ENCODE data around the gene HES2.
A peak's percentile ranks its signal among the peaks of the same experiment; 100 is the strongest.
"Not testable (repeated sequence)": the region's sequence is repeated elsewhere in the genome, so short reads cannot be mapped to it uniquely, and the experiment has no call there.

Gene HES2

DNA sequence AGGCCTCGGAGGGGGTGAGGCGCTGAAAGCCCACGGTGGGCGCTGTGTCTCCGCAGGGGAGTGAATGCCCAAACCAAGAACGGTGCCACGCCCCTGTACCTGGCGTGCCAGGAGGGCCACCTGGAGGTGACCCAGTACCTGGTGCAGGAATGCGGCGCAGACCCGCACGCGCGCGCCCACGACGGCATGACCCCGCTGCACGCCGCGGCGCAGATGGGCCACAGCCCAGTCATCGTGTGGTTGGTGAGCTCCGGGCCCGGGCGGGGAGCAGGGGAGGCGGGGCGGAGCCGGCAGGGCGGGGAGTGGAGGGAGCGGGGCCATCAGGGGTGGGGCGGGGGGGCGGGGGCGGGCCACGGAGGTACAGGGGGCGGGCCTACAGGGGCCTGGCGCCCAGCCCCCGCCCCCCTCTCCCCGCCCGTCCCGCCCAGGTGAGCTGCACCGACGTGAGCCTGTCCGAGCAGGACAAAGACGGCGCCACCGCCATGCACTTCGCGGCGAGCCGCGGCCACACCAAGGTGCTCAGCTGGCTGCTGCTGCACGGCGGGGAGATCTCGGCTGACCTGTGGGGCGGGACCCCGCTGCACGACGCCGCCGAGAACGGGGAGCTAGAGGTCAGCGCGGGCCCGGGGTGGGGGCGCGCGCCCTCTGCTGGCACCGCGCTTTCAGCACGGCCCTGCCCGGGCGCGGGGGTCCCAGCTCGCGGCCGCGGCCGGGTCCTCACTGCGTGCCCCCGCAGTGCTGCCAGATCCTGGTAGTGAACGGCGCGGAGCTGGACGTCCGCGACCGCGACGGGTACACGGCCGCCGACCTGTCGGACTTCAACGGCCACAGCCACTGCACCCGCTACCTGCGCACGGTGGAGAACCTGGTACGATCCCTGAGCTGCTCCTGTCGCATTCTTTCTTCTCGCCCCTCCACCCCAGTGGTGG lies 20.7 kb upstream of the HES2 start:
- TF ChIP-seq JUND (IDR thresholded peaks at IDR 0.05; ENCODE audit: low read depth) = no peak
- in situ Hi-C loops (cut with HindIII; ENCODE audit: low pct_unique_long_range_greater_than_20kb, low sequenced_read_pairs) = no loop called here
- DNase-seq (ENCODE audit: low read depth in 1 of 2, low spot score in 1 of 2) = peak in 1 of 2 experiments; percentile 40

DNA sequence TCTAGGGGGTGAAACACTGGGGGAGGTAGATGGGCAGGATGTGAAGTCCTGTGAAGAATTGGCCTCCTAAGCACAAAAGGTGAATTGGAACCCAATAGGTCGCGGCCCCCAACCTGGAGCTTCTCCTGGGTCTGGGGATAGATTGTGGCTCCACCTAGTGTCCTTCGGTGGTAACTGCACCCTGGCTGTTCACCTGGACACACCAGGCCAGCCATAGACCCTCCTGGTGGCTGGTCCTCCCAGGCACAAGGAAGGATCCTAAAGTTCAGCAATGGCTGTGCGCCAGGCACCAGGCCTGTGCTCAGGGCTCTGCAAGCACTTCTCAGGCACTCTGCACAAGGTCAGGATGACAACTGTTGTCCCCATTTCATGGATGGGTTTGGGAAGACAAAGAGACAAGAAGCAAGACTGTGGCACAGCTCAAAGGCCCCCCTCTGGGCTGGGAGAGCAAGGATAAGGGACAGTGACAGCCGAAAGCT lies 18.4 kb upstream of the HES2 start:
- TF ChIP-seq JUND (IDR thresholded peaks at IDR 0.05; ENCODE audit: low read depth) = no peak
- in situ Hi-C loops (cut with HindIII; ENCODE audit: low pct_unique_long_range_greater_than_20kb, low sequenced_read_pairs) = no loop called here
- peak; percentile 69 to 77 for DNase-seq (ENCODE audit: low read depth in 1 of 2, low spot score in 1 of 2)

DNA sequence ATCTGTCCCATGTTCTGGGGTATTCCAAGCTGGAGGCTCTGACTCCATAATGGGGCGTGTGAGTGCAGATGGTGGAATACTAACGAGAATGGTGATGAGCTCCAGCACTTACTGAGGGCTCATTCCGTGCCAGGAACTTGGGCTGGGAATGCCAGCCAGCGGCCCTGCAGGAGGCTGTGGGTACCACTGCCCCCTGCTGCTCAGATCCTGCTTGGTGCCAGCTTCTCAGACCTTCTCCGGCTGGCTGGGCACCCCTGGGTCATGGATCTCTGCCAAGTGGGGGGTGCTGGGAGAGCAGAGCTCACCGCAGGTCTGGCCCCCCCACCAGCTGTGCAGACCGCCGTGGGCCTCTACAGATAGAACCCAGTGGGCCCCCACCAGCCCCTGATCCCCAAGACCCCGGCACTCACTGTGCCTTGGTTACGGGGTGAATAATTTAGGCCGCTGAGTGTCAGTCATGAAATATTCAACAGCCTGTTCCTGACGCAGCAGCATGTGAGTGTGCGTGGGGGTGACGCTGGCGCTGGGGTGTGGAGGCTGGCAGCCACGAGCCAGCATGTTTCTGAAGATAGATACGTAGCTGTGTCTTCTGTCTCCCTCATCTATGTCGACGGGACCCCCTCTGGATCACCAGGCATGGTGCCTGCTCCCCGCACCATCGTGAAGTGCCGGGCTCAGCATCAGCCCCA lies 17.4 kb upstream of the HES2 start:
- in situ Hi-C loops (cut with HindIII; ENCODE audit: low pct_unique_long_range_greater_than_20kb, low sequenced_read_pairs) = not testable (repeated sequence)
- peak; percentile 44 to 73 for DNase-seq (ENCODE audit: low read depth in 1 of 2, low spot score in 1 of 2)

DNA sequence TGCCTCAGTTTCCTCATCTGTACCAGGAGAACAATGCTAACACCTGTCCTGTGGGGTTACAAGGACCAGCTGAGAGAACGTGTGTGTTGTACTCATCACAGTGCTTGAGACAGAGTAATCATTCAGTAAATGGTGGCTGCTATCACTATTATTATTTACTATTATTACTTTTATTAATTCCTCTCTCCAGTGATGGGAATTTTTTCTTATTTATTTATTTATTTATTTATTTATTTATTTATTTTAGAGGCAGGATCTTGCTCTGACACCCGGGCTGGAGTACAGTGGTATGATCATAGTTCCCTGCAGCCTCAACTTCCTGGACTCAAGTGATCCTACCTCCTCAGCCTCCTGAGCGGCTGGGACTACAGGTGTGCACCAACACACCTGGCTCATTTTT lies 16.6 kb upstream of the HES2 start:
- in situ Hi-C loops (cut with HindIII; ENCODE audit: low pct_unique_long_range_greater_than_20kb, low sequenced_read_pairs); DNase-seq (ENCODE audit: low read depth in 1 of 2, low spot score in 1 of 2): not testable (repeated sequence)

DNA sequence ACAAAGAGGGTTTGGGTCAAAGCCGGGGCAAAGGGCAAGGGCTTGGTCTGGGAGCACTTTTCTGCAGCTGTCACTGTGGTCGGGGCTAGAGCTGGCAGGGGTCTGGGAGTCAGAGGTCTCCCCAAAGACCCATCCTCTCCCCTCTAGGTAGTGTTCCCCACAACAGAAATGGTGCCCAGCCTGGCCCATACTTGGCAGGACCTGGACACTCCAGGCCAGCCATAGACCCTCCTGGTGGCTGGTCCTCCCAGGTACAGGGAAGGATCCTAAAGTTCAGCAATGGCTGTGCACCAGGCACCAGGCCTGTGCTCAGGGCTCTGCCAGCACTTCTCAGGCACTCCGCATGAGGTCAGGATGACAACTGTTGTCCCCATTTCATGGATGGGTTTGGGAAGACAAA lies 15.8 kb upstream of the HES2 start:
- TF ChIP-seq JUND (IDR thresholded peaks at IDR 0.05; ENCODE audit: low read depth) = no peak
- no peak for DNase-seq (ENCODE audit: low read depth in 1 of 2, low spot score in 1 of 2)
- in situ Hi-C loops (cut with HindIII; ENCODE audit: low pct_unique_long_range_greater_than_20kb, low sequenced_read_pairs) = no loop called here

DNA sequence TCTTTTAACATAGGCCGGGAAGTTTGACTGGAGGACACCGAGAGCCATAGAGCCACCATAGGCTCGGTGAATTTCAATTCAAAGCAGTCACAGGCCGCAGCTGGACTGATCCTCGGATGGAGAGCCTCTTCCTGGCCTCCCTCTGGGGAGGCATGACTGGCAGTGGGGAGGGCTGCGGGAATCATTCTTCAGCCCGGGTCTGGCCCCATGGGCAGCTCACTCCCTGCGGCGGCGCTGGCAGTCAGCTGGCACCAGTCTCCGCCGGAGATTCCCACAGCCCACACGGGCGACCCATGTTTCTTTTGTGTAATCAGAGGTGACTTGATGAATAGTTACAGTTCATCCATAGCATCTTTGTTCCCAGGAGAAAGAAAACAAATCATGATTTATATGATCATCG lies 15.4 kb upstream of the HES2 start:
- no peak for TF ChIP-seq JUND (IDR thresholded peaks at IDR 0.05; ENCODE audit: low read depth)
- in situ Hi-C loops (cut with HindIII; ENCODE audit: low pct_unique_long_range_greater_than_20kb, low sequenced_read_pairs) = no loop called here
- no peak for DNase-seq (ENCODE audit: low read depth in 1 of 2, low spot score in 1 of 2)

DNA sequence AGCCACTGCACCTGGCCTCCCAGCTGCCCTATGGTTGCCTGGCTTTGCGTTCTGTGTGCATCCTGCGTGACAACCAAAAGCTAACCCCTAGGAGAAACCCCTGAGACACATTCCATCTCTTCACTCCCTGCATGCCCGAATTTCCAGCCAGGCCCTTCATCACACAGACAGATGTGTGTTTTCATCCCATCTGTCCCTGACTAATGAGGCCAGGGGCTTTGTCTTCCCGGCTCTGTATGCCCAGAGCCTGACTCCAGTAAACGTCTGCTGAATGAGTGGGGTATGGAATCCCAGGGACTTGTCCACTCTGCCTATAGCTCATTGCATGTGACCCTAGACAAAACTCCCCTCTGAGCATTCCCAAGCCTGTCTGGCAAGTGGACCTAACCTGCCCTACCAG lies 14.5 kb upstream of the HES2 start:
- DNase-seq (ENCODE audit: low read depth in 1 of 2, low spot score in 1 of 2) = no peak
- TF ChIP-seq JUND (IDR thresholded peaks at IDR 0.05; ENCODE audit: low read depth) = no peak
- in situ Hi-C loops (cut with HindIII; ENCODE audit: low pct_unique_long_range_greater_than_20kb, low sequenced_read_pairs) = no loop called here

DNA sequence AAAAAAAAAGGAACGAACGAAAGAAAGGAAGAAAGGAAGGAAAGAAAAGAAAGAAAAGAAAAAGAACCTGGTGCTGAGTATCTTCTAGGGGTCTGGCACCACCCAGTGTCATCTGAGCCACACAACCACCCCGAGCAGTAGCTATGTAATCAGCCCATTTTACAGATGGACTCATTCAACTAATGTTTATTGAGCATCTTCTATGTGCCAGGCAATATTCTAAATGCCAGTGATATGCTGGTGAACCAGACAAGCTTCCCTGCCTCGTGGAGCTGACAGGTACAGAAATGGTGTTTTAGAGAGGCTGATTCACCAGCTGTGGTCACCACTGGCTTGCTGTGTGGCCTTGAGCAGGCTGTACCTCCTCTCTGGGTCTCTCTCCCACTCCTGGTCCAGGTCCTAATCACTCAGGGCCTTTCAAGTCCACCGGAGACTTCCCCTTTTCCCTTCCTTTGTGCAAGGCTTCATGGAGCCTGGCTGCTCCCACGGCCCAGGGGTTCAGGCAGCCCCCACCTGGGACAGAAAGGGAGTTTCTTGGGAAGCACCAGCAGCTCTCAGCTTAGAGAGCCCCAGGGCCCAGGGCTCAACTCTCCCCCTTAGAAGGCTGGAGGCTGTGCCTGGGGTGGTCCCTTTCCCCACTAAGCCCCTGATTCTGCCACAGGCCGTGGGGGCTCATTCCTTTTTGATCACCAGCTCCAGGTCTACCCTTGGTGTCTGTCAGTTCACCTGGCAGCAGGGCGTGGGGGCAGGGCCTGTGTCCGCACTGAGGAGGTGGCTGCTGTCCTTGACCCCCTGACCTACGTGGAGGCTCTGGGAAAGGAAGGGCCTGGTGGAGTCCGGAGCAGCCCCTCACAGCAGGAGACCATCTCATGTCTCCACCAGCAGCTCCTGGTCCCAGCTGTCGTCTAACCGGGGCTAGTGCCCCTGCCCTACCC lies 12.2 kb upstream of the HES2 start:
- DNase-seq (ENCODE audit: low read depth in 1 of 2, low spot score in 1 of 2); in situ Hi-C loops (cut with HindIII; ENCODE audit: low pct_unique_long_range_greater_than_20kb, low sequenced_read_pairs): not testable (repeated sequence)

DNA sequence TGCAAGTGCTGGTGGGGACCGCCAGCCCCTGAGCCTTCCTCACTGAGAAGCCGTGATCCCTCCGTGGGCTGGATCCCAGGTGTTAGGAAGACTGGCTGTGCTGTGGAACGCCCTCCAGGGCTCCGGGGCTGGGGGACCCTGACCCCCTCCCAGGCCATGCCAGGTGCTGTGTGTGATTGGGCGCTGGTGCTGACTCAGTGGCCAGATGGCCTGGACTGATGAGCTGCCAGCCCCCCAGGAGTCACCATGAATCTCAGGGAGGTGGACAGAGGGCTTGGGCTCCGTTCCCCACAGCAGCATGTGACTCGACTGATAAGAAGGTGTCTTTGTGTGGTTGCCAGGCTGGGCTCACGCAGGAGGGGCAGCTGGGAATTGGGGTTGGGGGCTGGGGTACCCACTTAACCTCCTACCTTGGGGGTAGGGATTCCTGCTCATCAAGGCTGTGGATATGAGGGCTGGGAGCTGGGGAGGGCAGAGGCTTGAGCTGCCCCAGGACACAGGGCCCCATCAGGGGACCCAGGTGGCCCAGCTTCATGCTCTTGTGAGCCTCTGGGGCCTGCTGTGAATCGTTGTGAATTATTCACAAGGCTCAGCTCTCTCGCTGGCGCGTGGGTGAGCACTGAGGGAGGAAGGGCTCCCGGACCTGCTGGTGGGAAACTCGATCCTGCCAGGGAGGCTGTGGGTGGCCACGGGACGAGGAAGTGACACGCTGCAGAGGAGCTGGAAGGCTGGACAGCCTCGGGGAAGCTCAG lies 10.1 kb upstream of the HES2 start:
- in situ Hi-C loops (cut with HindIII; ENCODE audit: low pct_unique_long_range_greater_than_20kb, low sequenced_read_pairs) = not testable (repeated sequence)
- DNase-seq (ENCODE audit: low read depth in 1 of 2, low spot score in 1 of 2) = peak in 1 of 2 experiments; percentile 74

DNA sequence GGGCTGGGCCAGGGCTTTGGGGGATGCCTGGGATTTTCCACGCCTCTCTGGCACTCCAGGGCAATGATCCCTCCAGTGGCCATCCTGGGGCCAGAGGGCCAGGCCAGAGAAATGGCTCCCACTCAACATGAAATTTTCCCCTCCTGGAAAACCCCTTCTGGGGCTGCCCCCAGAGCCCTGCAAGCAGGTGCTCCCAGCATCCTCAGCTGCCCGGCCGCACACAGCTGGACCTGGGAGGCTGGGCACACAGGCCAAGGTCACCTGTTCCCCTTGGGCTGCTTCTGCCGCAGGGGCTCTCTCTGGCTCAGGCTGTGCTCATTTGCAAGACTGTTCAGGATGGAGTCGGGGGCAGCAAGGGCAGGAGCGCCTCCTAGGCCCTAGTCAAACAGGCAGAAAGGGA lies 8.7 kb upstream of the HES2 start:
- DNase-seq (ENCODE audit: low read depth in 1 of 2, low spot score in 1 of 2); in situ Hi-C loops (cut with HindIII; ENCODE audit: low pct_unique_long_range_greater_than_20kb, low sequenced_read_pairs): not testable (repeated sequence)

DNA sequence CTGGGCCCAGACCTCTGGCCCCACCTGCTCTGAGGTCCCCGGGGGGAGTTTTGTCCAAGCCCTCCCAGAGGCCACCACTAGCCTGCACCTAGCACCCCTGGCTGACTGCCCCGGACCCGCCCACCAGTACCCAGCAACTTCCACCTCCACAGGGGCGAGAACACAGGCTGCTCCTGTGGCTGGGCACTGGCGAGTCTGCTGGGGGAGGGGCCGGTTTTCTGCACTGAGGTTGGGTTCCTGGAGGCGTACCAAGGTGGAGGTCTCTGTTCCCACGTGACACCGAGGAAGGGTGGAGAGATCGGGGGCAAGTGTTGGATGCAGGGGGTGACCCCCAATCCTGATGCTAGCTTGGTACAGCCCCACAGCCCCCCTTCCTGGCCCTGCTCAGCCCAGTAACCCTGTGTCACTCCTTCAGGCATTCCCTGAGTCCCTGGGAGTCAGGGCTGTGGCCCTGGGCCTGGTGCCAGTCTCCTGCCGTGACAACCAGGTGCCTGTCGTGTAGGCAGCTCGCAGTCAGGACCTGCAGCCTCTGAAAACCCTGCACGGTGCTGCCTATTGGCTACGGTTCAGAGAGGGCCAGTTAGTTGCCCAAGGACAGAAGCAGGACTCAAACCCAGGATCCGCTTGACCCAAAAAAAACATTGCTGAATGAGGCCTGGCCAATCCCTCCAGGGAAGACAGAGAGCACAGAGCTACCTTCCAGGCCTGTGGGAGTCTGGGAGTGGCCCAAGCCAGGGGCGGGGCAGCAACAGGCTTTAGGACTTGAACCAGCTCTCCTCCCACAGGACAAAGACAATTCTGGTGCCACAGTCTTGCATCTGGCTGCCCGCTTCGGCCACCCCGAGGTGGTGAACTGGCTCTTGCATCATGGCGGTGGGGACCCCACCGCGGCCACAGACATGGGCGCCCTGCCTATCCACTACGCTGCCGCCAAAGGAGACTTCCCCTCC lies 8.0 kb upstream of the HES2 start:
- TF ChIP-seq JUND (IDR thresholded peaks at IDR 0.05; ENCODE audit: low read depth) = no peak
- DNase-seq (ENCODE audit: low read depth in 1 of 2, low spot score in 1 of 2) = peak in 1 of 2 experiments; percentile 94
- in situ Hi-C loops (cut with HindIII; ENCODE audit: low pct_unique_long_range_greater_than_20kb, low sequenced_read_pairs) = no loop called here
